Activated naive CD4-positive, alpha-beta T cell treated with anti-CD3 and anti-CD28 coated beads, Interleukin-2, amount 50 U/mL, for 72 hours (primary cell): Measurements from ENCODE around the gene PRPF31. TPM values are rescaled to one million over a fixed set of nuclear protein-coding genes. Genes with fewer than 3 reads are reported as not detected.
"Not testable (repeated sequence)": the region's sequence is repeated elsewhere in the genome, so short reads cannot be mapped to it uniquely, and the experiment has no call there.

Experiments
- ATAC-seq, 2 donors: fragments of 150-1000 bp; cut with Tn5 transposase; 2 replicates each; pipeline ENCODE4 v1.10.0; 2021; ENCODE audit warnings: mild to moderate bottlenecking in 2 of 2, moderate library complexity in 2 of 2
- DNase-seq, 2 donors: peaks; one replicate each; pipeline ENCODE4 v3.0.0; 2021 to 2022; ENCODE audit warnings: low spot score in 2 of 2
- H3K27ac Mint-ChIP-seq, 2 donors: one replicate each; pipeline ENCODE4 v1.8.0; 2022; ENCODE audit warnings: mild to moderate bottlenecking in 2 of 2, mixed read lengths in 2 of 2
- H3K36me3 Mint-ChIP-seq, 2 donors: one replicate each; pipeline ENCODE4 v1.8.0; 2022; ENCODE audit warnings: mixed read lengths in 2 of 2
- H3K9me3 Mint-ChIP-seq, 2 donors: one replicate each; pipeline ENCODE4 v1.8.0; 2022; ENCODE audit warnings: mixed read lengths in 2 of 2
- total RNA-seq, 2 donors: library from RNA; stranded (reverse); gene quantifications; one replicate each; pipeline ENCODE4 v1.2.3, GENCODE V29; 2022

PRPF31 gene
- total RNA-seq = 10 to 100 TPM; 47.9 to 92.9 TPM

DNA sequence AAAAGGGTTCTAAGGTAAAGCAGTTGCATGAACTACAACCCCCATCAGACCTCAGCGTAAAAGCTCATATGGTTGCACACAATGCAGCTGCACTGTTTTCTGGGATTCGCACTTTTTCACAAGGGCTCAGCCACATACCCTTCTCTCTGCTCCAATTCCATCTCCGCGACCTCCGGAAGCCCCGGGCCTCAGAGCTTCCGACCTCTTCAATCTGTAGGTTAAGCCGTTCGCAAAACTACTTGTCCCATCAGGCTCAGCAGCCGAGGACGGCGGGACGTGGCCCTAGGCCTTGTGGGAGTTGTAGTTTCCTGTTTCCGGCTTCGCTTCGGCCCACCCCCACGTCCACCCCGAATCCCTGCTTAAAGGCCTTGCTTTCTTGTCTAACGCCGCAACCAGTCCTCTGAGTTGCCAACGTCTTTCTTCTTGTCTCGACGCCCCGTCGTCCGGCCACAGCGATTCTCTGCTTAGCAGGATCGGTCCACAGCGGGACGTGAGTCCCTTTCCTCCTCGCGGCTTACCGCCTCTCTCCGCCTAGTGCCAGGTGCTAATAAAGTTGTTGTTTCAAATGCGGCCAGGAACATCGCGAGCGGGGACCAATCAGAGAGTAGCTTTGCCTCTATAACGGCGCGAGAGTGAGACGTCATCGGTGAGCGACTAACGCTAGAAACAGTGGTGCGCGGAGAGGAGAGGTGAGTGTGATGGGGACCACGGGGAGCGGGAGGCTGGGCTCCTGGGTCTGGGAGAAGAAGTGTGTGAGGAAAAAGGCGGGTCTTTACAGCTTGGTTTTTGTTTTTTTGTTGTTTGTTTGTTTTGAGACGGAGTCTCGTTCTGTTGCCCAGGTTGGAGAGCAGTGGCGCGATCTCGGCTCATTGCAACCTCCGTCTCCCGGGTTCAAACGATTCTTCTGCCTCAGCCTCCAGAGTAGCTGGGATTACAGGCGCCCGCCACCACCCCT lies at the start of gene PRPF31, which contains the start of gene TFPT:
TSS of gene PRPF31 (plus strand) at position 646 of the 955 bp plus-strand sequence. CDS start 2,525 bp downstream, outside the sequence.
TSS of gene TFPT (minus strand) at position 549 of the 955 bp plus-strand sequence. CDS start at position 161, 388 bp downstream.
- peaks cover 23 to 47% of the 10 kb centered on the region in 2 donors for H3K36me3 Mint-ChIP-seq
- ATAC-seq = peak; percentile 90 to 96

DNA sequence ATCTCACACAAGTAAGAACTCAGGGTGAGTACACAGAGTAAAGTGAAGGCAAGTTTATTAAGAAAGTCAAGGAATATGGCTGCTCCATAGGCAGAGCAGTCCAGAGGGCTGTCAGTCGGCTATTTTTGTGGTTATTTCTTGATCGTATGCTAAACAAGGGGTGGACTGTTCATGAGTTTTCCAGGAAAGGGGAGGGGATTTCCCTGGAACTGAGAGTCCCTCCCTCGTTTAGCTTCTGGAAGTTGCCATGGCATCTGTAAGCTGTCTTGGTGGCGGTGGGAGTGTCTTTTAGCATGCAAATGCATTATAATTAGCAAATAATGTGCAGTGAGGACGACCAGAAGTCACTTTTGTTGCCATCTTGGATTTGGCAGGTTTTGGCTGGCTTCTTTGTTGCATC lies 46.1 kb upstream of the PRPF31 start:
- Mint-ChIP-seq H3K9me3 (no peaks in the 10 kb centered on the region), H3K36me3 (no peaks in the 10 kb centered on the region), H3K27ac (no peak overlapping the region)
- no peak for ATAC-seq
- DNase-seq = no peak

More for the DNA sequence above, at the start of gene PRPF31, which contains the start of gene TFPT:
- Mint-ChIP-seq H3K27ac (peak within 1 kb of the TSS; percentile 91 to 97), H3K9me3 (no peaks in the 10 kb centered on the region)
- peak; percentile 87 to 96 for DNase-seq

GRCh38 chr19:54073829-54074228 lies 41.7 kb upstream of the PRPF31 start:
- H3K36me3 Mint-ChIP-seq = no peaks in the 10 kb centered on the region
- no peak for ATAC-seq
- DNase-seq = no peak
- no peak overlapping the region for H3K27ac Mint-ChIP-seq
- no peaks in the 10 kb centered on the region for H3K9me3 Mint-ChIP-seq

DNA sequence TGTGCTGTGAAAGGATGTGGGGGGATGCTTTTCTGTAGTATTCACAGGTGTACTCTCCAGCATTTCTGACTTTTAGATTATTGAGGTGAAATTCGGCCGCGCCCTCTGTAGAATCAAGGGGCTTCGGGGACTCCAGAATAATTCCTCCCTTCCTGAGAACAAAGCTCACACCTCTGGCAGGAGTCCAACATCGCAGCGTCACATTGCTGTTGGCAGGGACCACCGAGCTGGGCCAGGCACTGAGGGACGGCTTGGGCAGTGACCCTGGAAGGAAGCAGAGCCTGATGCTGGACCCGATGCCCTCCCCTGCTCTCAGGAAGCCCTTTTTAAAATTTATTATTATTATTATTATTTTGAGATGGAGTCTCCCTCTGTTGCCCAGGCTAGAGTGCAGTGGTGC lies 40.7 kb upstream of the PRPF31 start:
- Mint-ChIP-seq H3K27ac (no peak overlapping the region), H3K9me3 (peaks cover 0 to 2% of the 10 kb centered on the region in 2 donors), H3K36me3 (no peaks in the 10 kb centered on the region)
- DNase-seq = no peak
- ATAC-seq = no peak

- H3K9me3 Mint-ChIP-seq = peaks cover 0 to 4% of the 10 kb centered on the region in 2 donors
- H3K27ac Mint-ChIP-seq = no peak overlapping the region
- ATAC-seq (no peak), DNase-seq (no peak)
- no peaks in the 10 kb centered on the region for H3K36me3 Mint-ChIP-seq
Measured at GRCh38 chr19:54077334-54077733, 38.2 kb upstream of the PRPF31 start.

- Mint-ChIP-seq H3K36me3 (peaks cover 0 to 6% of the 10 kb centered on the region in 2 donors), H3K27ac (no peak within 1 kb of the TSS), H3K9me3 (peaks cover 0 to 4% of the 10 kb centered on the region in 2 donors)
- ATAC-seq = no peak
- peak in 1 of 2 donors; percentile 33 for DNase-seq
Measured at GRCh38 chr19:54081032-54081431, 34.5 kb upstream of the PRPF31 start, which contains the start of gene TARM1. Gene TARM1 (minus strand): TSS chr19:54081365. CDS start chr19:54081340, 25 bp downstream.

DNA sequence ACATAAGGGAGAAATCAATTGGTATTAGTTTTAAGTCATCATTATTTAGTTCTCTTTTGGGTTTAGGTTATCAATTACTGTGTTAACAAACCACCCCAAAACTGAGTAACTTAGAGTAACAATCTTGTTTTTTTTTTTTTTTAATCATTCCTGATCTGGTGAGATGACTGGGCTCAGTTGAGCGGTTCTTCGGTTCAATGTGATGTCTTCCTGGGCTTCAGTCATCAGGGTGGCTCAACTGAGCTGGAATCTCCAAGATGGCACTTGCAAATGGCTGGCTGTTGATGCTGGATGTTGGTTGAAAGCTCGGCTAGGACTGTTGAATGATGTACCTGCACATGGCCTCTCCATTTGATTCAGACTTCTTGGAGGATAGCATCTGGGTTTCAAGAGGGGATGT lies 31.1 kb upstream of the PRPF31 start:
- Mint-ChIP-seq H3K27ac (no peak overlapping the region), H3K9me3 (peaks cover 0 to 4% of the 10 kb centered on the region in 2 donors), H3K36me3 (peaks cover 0 to 6% of the 10 kb centered on the region in 2 donors)
- ATAC-seq (no peak), DNase-seq (no peak)

- Mint-ChIP-seq H3K36me3 (no peaks in the 10 kb centered on the region), H3K9me3 (no peaks in the 10 kb centered on the region), H3K27ac (no peak overlapping the region)
- ATAC-seq = no peak
- no peak for DNase-seq
Measured at GRCh38 chr19:54094426-54095000, 21.0 kb upstream of the PRPF31 start.

GRCh38 chr19:54095136-54095858 lies 20.3 kb upstream of the PRPF31 start:
- ATAC-seq = no peak
- Mint-ChIP-seq H3K27ac (no peak overlapping the region), H3K9me3 (no peaks in the 10 kb centered on the region), H3K36me3 (no peaks in the 10 kb centered on the region)
- no peak for DNase-seq

GRCh38 chr19:54095859-54096616 lies 19.5 kb upstream of the PRPF31 start:
- DNase-seq (peak in 1 of 2 donors; percentile 46), ATAC-seq (peak; percentile 73 to 83)
- peak overlapping the region in 1 of 2 donors; percentile 45 for H3K27ac Mint-ChIP-seq

DNA sequence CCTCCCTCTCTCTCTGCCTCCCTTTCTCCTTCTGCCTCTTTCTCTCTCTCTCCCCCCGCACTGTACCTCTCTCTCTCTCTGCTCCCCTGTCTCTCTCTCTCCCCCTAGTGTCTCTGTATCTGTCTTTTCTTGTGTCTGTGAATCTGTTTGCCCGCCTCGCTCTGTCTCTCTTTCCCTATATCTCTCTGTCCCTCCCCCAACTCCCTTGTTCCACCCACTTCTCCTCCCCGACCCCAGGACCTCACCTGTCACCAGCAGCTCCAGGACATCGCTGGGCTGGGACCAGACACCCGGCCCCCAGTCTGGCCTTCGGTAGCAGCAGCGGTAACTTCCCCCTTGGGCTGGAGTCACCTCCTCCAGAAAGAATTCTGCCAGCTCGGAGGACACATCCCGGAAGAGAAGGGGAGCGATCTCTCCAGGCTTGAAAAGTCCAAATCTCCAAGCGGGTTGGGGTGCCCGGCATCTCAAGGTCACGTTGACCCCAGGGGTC lies 18.9 kb upstream of the PRPF31 start:
- ATAC-seq (peak; percentile 46 to 62), DNase-seq (peak in 1 of 2 donors; percentile 14)
- Mint-ChIP-seq H3K36me3 (no peaks in the 10 kb centered on the region), H3K9me3 (no peaks in the 10 kb centered on the region), H3K27ac (peak overlapping the region in 1 of 2 donors; percentile 45)

More at GRCh38 chr19:54095859-54096616, 19.5 kb upstream of the PRPF31 start:
- H3K36me3 Mint-ChIP-seq, H3K9me3 Mint-ChIP-seq: not testable (repeated sequence)

DNA sequence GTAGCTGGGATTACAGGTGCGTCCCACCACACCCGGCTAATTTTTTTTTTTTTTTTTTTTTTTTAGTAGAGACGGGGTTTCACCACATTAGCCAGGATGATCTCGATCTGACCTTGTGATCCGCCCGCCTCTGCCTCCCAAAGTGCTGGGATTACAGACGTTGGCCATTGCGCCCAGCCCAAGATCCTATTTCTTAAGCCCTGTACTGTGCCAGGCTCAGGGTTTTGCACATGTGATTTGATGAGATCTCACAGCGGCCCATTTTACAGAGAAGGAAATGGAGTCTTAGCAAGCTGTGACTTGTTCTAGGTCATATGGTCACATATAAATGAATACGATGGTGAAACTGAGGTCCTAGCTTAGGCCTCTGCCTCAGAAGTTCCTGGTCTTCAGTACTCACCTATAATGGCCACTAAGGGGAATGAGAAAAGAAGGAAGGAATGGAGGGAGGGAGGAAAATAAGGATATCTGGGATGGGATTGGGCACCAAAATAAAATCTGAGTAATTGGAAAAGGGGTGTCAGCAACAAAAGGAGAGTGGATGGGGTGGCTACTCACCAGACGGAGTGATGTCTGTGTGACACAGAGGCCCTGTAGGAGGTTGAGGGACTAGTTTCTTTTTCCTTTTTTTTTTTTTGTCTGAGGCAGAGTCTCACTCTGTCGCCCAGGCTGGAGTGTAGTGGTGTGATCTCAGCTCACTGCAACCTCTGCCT lies 16.2 kb upstream of the PRPF31 start:
- DNase-seq (peak in 1 of 2 donors; percentile 34), ATAC-seq (no peak)
- no peaks in the 10 kb centered on the region for H3K9me3 Mint-ChIP-seq
- peaks cover 0 to 5% of the 10 kb centered on the region in 2 donors for H3K36me3 Mint-ChIP-seq
- no peak overlapping the region for H3K27ac Mint-ChIP-seq

GRCh38 chr19:54099903-54100255 lies 15.7 kb upstream of the PRPF31 start:
- ATAC-seq, H3K36me3 Mint-ChIP-seq, H3K9me3 Mint-ChIP-seq, DNase-seq: not testable (repeated sequence)
- H3K27ac Mint-ChIP-seq = peak overlapping the region in 1 of 2 donors; percentile 75

DNA sequence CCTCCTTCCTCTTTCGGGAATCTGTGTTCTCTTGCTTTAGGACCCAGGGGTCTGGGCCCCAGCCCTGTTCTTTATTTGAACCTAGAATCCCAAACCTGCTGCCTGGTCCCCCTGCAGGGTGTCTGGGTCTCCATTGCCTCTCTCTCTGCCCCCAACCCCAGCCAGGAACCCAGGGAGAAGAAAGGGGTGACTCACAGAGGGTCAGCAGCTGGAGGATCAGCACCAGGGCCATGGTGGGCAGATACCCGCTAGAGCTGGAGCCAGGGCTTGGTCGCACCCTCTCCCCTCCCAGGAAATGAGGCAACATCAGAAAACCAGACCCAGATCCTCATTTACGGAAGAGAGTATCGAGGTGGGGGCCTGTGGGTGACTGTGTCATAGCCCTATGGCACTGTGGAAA lies 15.0 kb upstream of the PRPF31 start, which contains the start of gene OSCAR:
TSS of gene OSCAR (minus strand) at position 243 of the 400 bp plus-strand sequence. CDS start at position 232, 11 bp downstream.
- ATAC-seq (no peak), DNase-seq (no peak)
- peak within 1 kb of the TSS; percentile 41 to 75 for H3K27ac Mint-ChIP-seq
- no peaks in the 10 kb centered on the region for H3K9me3 Mint-ChIP-seq
- H3K36me3 Mint-ChIP-seq = peaks cover 0 to 5% of the 10 kb centered on the region in 2 donors
